HEK293 (cell line): ENCODE results near the gene CPXM2.

Experiments used
- CTCF ChIA-PET: fragments of 350-600 bp; formaldehyde crosslinking; extraction: SDS; loops from one replicate; lab custom pipeline; 2021; ENCODE audit warnings: antibody characterized with exemption; lab: Yijun Ruan, JAX
- POLR2A ChIA-PET: fragments of 300-600 bp; formaldehyde crosslinking; extraction: SDS; loops from one replicate; lab custom pipeline; 2020; ENCODE audit warnings: antibody characterized with exemption, inconsistent platforms; lab: Yijun Ruan, JAX
- H3K27ac ChIP-seq: fragments of 200-500 bp; sonication (Bioruptor generic); 2 replicates; pipeline ENCODE4 v1.5.1; 2014; ENCODE audit warnings: low read depth, low read length, control low read depth, inconsistent platforms; ENCODE audit errors: extremely low read depth
- H3K36me3 ChIP-seq, 2 experiments: fragments of 200-500 bp in 1 of 2; sonication (Bioruptor generic) in 1 of 2; 1 replicate in 1 of 2; 2 replicates in 1 of 2; pipeline ENCODE4 v1.5.1; 2014 to 2017; ENCODE audit warnings: inconsistent platforms in 2 of 2, low read length in 2 of 2; ENCODE audit not compliant: control insufficient read depth in 2 of 2, insufficient read depth in 1 of 2
- H3K4me1 ChIP-seq: fragments of 200-500 bp; sonication (Bioruptor generic); 2 replicates; pipeline ENCODE4 v1.5.1; 2014; ENCODE audit warnings: mild to moderate bottlenecking, low read length, inconsistent platforms; ENCODE audit not compliant: control insufficient read depth, insufficient read depth
- H3K4me3 ChIP-seq: 2 replicates; pipeline ENCODE4 v1.5.1; 2011; ENCODE audit warnings: low read depth, mild to moderate bottlenecking, control low read depth, low read length, moderate library complexity
- H3K9me3 ChIP-seq: fragments of 200-500 bp; sonication (Bioruptor generic); 2 replicates; pipeline ENCODE4 v1.5.1; 2014; ENCODE audit warnings: low read depth, low read length, inconsistent platforms; ENCODE audit not compliant: control insufficient read depth, insufficient read depth
- BCL11A ChIP-seq: fragments of 450-650 bp; formaldehyde crosslinking; IDR thresholded peaks from 2 replicates; pipeline ENCODE4 v1.5.1; 2016; ENCODE audit warnings: low read depth, missing biosample characterization, missing genetic modification characterization
- PATZ1 ChIP-seq: fragments of 450-650 bp; formaldehyde crosslinking; IDR thresholded peaks from 2 replicates; pipeline ENCODE4 v1.5.1; 2016; ENCODE audit warnings: missing biosample characterization, missing genetic modification characterization
- PBX3 ChIP-seq: sonication (generic); formaldehyde crosslinking; IDR thresholded peaks from 2 replicates; pipeline ENCODE4 v1.8.1; 2022; ENCODE audit warnings: mild to moderate bottlenecking, moderate library complexity, missing genetic modification reagents
- PRDM10 ChIP-seq: fragments of 450-650 bp; formaldehyde crosslinking; IDR thresholded peaks from 2 replicates; pipeline ENCODE4 v1.5.1; 2016; ENCODE audit warnings: missing biosample characterization, missing genetic modification characterization
- RBAK ChIP-seq: fragments of 450-650 bp; formaldehyde crosslinking; IDR thresholded peaks from 2 replicates; pipeline ENCODE4 v1.5.1; 2016; ENCODE audit warnings: missing biosample characterization, missing genetic modification characterization
- SALL2 ChIP-seq: fragments of 450-650 bp; formaldehyde crosslinking; IDR thresholded peaks from 2 replicates; pipeline ENCODE4 v1.5.0; 2017; ENCODE audit warnings: missing biosample characterization, mild to moderate bottlenecking, missing genetic modification characterization, borderline replicate concordance
- SETDB1 ChIP-seq: IDR thresholded peaks from one replicate; pipeline ENCODE4 v1.6.1; 2017; ENCODE audit warnings: mild to moderate bottlenecking, low read length, moderate library complexity, mixed read lengths; ENCODE audit not compliant: insufficient read length
- SP7 ChIP-seq: fragments of 450-650 bp; formaldehyde crosslinking; IDR thresholded peaks from 2 replicates; pipeline ENCODE4 v1.5.1; 2016; ENCODE audit warnings: missing biosample characterization, missing genetic modification characterization
- ZNF140 ChIP-seq: fragments of 450-650 bp; formaldehyde crosslinking; IDR thresholded peaks from 2 replicates; pipeline ENCODE4 v1.5.1; 2016; ENCODE audit warnings: missing biosample characterization, missing genetic modification characterization
- ZNF184 ChIP-seq: fragments of 450-650 bp; IDR thresholded peaks from 2 replicates; pipeline ENCODE4 v1.5.1; 2018; ENCODE audit warnings: missing biosample characterization, mild to moderate bottlenecking, missing genetic modification characterization
- ZNF202 ChIP-seq: fragments of 450-650 bp; formaldehyde crosslinking; IDR thresholded peaks from 2 replicates; pipeline ENCODE4 v1.5.1; 2016; ENCODE audit warnings: missing biosample characterization, missing genetic modification characterization, borderline replicate concordance
- ZNF350 ChIP-seq: fragments of 450-650 bp; formaldehyde crosslinking; IDR thresholded peaks from 2 replicates; pipeline ENCODE4 v1.5.0; 2017; ENCODE audit warnings: missing biosample characterization, mild to moderate bottlenecking, missing genetic modification characterization
- ZNF449 ChIP-seq: fragments of 450-650 bp; formaldehyde crosslinking; IDR thresholded peaks from 2 replicates; pipeline ENCODE4 v1.5.1; 2017; ENCODE audit warnings: missing biosample characterization, mild to moderate bottlenecking, missing genetic modification characterization, moderate library complexity
- ZNF510 ChIP-seq: fragments of 450-650 bp; formaldehyde crosslinking; IDR thresholded peaks from 2 replicates; pipeline ENCODE4 v1.5.1; 2018; ENCODE audit warnings: mild to moderate bottlenecking, missing genetic modification characterization, missing biosample characterization; ENCODE audit not compliant: insufficient replicate concordance
- ZNF645 ChIP-seq: fragments of 450-650 bp; formaldehyde crosslinking; IDR thresholded peaks from 2 replicates; pipeline ENCODE4; 2016; ENCODE audit warnings: missing biosample characterization, missing genetic modification characterization
- ZNF768 ChIP-seq: fragments of 450-650 bp; formaldehyde crosslinking; IDR thresholded peaks from 2 replicates; pipeline ENCODE4 v1.5.1; 2018; ENCODE audit warnings: missing biosample characterization, mild to moderate bottlenecking, missing genetic modification characterization
- ZNF791 ChIP-seq: fragments of 450-650 bp; formaldehyde crosslinking; IDR thresholded peaks from 2 replicates; pipeline ENCODE4 v1.5.1; 2016; ENCODE audit warnings: missing biosample characterization, missing genetic modification characterization
- ZNF837 ChIP-seq: fragments of 450-650 bp; formaldehyde crosslinking; IDR thresholded peaks from 2 replicates; pipeline ENCODE4 v1.5.1; 2016; ENCODE audit warnings: missing biosample characterization, missing genetic modification characterization
- ZSCAN4 ChIP-seq: fragments of 450-650 bp; formaldehyde crosslinking; IDR thresholded peaks from 2 replicates; pipeline ENCODE4 v1.5.1; 2017; ENCODE audit warnings: missing biosample characterization, missing genetic modification characterization

The CPXM2 gene

GRCh38 chr10:123916775-123917174 is 25.2 kb upstream of the CPXM2 start (continued):
- TF ChIP-seq ZNF449 (tag by site-specific recombination) (no peak), PATZ1 (no peak), PBX3 (CRISPR knock-in tag) (no peak)

- Histone ChIP-seq H3K4me1 (no peaks in the 10 kb centered on the region), H3K9me3 (no peaks in the 10 kb centered on the region), H3K27ac (no peak overlapping the region), H3K36me3 (no peaks in the 10 kb centered on the region), H3K4me3 (no peak overlapping the region)
- ChIA-PET POLR2A (no interaction called here), CTCF (no interaction called here)
- TF ChIP-seq ZNF645, result no peak
- no peak for TF ChIP-seq ZNF768 (tag by site-specific recombination)
- no peak for TF ChIP-seq ZNF791
- TF ChIP-seq SETDB1, result no peak
- TF ChIP-seq ZNF202 (tag by site-specific recombination), result no peak
- TF ChIP-seq ZSCAN4, result no peak
- TF ChIP-seq ZNF837 (tag by site-specific recombination), result no peak
- TF ChIP-seq SP7 (tag by site-specific recombination), result no peak
- no peak for TF ChIP-seq ZNF510 (tag by site-specific recombination)
- TF ChIP-seq PRDM10 (tag by site-specific recombination), result no peak
- TF ChIP-seq ZNF350 (tag by site-specific recombination), result no peak
- TF ChIP-seq ZNF184 (tag by site-specific recombination), result no peak
- TF ChIP-seq BCL11A (tag by site-specific recombination), result no peak
- TF ChIP-seq SALL2, result no peak
- no peak for TF ChIP-seq ZNF140 (tag by site-specific recombination)
- TF ChIP-seq RBAK, result no peak
Observed at GRCh38 chr10:123913688-123914268, 22.2 kb upstream of the CPXM2 start.
